PC-9 (cell line): ENCODE data around the gene ZFHX3. TPM values are rescaled to one million over a fixed set of nuclear protein-coding genes. Genes with fewer than 3 reads are reported as not detected.
"Not testable (repeated sequence)": the region's sequence is repeated elsewhere in the genome, so short reads cannot be mapped to it uniquely, and the experiment has no call there.

ENCODE experiments used
- BruUV-seq: library from RNA; stranded (reverse); fragments of 400-500 nt; replicated peaks from 2 replicates; lab custom pipeline; 2021; lab: Mats Ljungman, UMichigan
- CTCF ChIA-PET: fragments of 300-600 bp; sonication (Branson Sonifier 250); formaldehyde crosslinking; loops from one replicate; lab custom pipeline; 2022; ENCODE audit warnings: antibody characterized with exemption; lab: Charles Lee
- POLR2A ChIA-PET: fragments of 300-600 bp; sonication (Branson Sonifier 250); formaldehyde crosslinking; loops from one replicate; lab custom pipeline; 2022; ENCODE audit warnings: antibody characterized with exemption; ENCODE audit not compliant: unreplicated experiment; lab: Charles Lee
- DNase-seq, 2 experiments: peaks; one replicate each; pipeline versions ENCODE4 v3.0.0 to v3.0.0-alpha.2; 2015 to 2022; ENCODE audit warnings: mixed read lengths in 1 of 2
- H2AFZ ChIP-seq: fragments of 200-600 bp; sonication (generic); 2 replicates; pipeline ENCODE4 v1.8.1; 2017; ENCODE audit warnings: antibody characterized with exemption
- H3F3A ChIP-seq: fragments of 200-600 bp; sonication (generic); 2 replicates; pipeline ENCODE4 v1.8.1; 2017; ENCODE audit warnings: antibody characterized with exemption, mild to moderate bottlenecking, low read depth; ENCODE audit not compliant: insufficient read depth
- H3K27ac ChIP-seq: fragments of 200-600 bp; sonication (generic); 2 replicates; pipeline ENCODE4 v1.6.1; 2016; ENCODE audit warnings: mixed run types
- H3K27me3 ChIP-seq: fragments of 200-600 bp; sonication (generic); 2 replicates; pipeline ENCODE4 v1.6.1; 2016; ENCODE audit warnings: low read depth, mixed run types; ENCODE audit not compliant: insufficient read depth
- H3K36me3 ChIP-seq: fragments of 200-600 bp; sonication (generic); 2 replicates; pipeline ENCODE4 v1.6.1; 2016; ENCODE audit warnings: low read depth, mixed run types
- H3K4me1 ChIP-seq: fragments of 200-600 bp; sonication (generic); replicated peaks from 2 replicates; pipeline ENCODE4 v1.6.1; 2016; ENCODE audit warnings: mixed run types; ENCODE audit not compliant: insufficient read depth
- H3K4me2 ChIP-seq: fragments of 200-600 bp; sonication (generic); 2 replicates; pipeline ENCODE4 v1.6.1; 2017; ENCODE audit warnings: mixed run types
- H3K4me3 ChIP-seq: fragments of 200-600 bp; sonication (generic); 2 replicates; pipeline ENCODE4 v1.6.1; 2016; ENCODE audit warnings: mixed run types
- H3K79me2 ChIP-seq: fragments of 200-600 bp; sonication (generic); 2 replicates; pipeline ENCODE4 v1.6.1; 2017; ENCODE audit warnings: low read depth, mixed run types
- H3K9me2 ChIP-seq: fragments of 200-600 bp; sonication (generic); 2 replicates; pipeline ENCODE4 v1.8.1; 2017; ENCODE audit warnings: mild to moderate bottlenecking; ENCODE audit not compliant: insufficient read depth
- H3K9me3 ChIP-seq: fragments of 200-600 bp; sonication (generic); 2 replicates; pipeline ENCODE4 v1.8.1; 2016; ENCODE audit warnings: low read depth; ENCODE audit not compliant: insufficient read depth
- H4K20me1 ChIP-seq: fragments of 200-600 bp; sonication (generic); 2 replicates; pipeline ENCODE4 v1.8.1; 2017; ENCODE audit not compliant: insufficient read depth
- EZH2 ChIP-seq: fragments of 200-600 bp; sonication (generic); IDR thresholded peaks from 2 replicates; pipeline ENCODE4 v1.8.0; 2017; ENCODE audit warnings: antibody characterized with exemption, low read depth
- intact Hi-C: fragments of 100-400 bp; cut with micrococcal nuclease; formaldehyde crosslinking; loops from one replicate; pipeline ENCODE4 v1.10.0; 2022; ENCODE audit not compliant: unreplicated experiment
- total RNA-seq: library from RNA; stranded (reverse); gene quantifications from 2 replicates; pipeline ENCODE4 v1.2.3, GENCODE V29; 2021
- TF ChIP-seq, protein P1 (sequence below): fragments of 200-600 bp; sonication (generic); conservative IDR thresholded peaks from 2 replicates; pipeline ENCODE4 v1.6.1; 2017; ENCODE audit warnings: mixed run types, antibody characterized with exemption, mild to moderate bottlenecking, moderate library complexity

Gene ZFHX3
- total RNA-seq, 1 experiment from 2014 or later, result 23.1 TPM

DNA sequence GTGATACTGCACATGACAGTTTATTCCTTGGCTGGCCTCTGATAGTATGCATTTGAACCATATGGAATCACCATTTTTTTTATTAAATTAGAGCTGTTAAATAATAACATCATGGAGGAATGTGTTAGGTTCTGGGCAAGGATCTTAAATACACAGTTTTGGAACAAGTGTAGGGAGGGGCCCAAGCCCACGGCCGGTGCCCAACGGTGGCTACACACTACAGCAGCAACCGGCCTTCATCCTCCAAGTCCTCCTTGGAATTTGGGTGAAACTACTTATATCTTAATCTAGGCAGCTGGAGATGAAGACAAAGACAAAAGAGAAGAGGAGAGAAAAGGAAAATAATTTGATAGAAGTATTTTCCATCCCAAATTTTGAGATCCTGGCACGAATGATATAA, 35.6 kb downstream of the ZFHX3 start:
- H3K4me2 ChIP-seq, result no peak overlapping the region
- DNase-seq, result no peak
- no peak overlapping the region for H3K4me3 ChIP-seq
- ChIA-PET CTCF (no interaction called here), POLR2A (interaction anchor here (0.8 kb wide), 1 partner anchor 22 kb away, joined by 6 read pairs; no protein-coding TSS in a partner anchor)
- peaks cover 93% of the 10 kb centered on the region for H3K79me2 ChIP-seq
- H3K36me3 ChIP-seq, result no peaks in the 10 kb centered on the region
- peaks cover 28% of the 10 kb centered on the region for H4K20me1 ChIP-seq
- peaks cover 56% of the 10 kb centered on the region for H3K4me1 ChIP-seq
- no peaks in the 10 kb centered on the region for H3K9me3 ChIP-seq
- no peak for TF ChIP-seq EZH2
- TF ChIP-seq, protein P1, sequence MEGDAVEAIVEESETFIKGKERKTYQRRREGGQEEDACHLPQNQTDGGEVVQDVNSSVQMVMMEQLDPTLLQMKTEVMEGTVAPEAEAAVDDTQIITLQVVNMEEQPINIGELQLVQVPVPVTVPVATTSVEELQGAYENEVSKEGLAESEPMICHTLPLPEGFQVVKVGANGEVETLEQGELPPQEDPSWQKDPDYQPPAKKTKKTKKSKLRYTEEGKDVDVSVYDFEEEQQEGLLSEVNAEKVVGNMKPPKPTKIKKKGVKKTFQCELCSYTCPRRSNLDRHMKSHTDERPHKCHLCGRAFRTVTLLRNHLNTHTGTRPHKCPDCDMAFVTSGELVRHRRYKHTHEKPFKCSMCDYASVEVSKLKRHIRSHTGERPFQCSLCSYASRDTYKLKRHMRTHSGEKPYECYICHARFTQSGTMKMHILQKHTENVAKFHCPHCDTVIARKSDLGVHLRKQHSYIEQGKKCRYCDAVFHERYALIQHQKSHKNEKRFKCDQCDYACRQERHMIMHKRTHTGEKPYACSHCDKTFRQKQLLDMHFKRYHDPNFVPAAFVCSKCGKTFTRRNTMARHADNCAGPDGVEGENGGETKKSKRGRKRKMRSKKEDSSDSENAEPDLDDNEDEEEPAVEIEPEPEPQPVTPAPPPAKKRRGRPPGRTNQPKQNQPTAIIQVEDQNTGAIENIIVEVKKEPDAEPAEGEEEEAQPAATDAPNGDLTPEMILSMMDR, result no peak
- no peaks in the 10 kb centered on the region for H3K27me3 ChIP-seq
- peaks cover 40% of the 10 kb centered on the region for H3F3A ChIP-seq
- no TSS peak for BruUV-seq
- no peaks in the 10 kb centered on the region for H3K9me2 ChIP-seq
- H3K27ac ChIP-seq, result no peak overlapping the region
- H2AFZ ChIP-seq, result no peak overlapping the region
- intact Hi-C loops, result no loop called here

DNA sequence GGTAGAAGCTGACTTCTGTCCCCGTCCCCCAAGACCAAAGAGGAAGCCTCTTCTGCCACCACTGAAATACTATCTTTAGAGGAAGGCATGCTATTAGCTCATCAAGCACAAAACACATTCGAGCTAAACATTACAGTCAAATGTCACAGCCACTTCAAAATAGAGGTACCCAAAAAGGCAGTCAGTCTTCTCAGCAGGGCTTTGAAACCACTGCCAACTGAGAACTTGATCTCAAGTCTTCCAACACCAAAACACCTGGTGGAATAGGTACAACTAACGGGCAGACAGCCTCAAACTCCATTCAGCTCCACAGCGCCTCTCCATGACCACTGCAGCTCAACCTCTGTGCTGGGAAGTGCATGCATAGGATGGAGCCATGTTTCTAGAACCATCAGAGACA, 36.0 kb downstream of the ZFHX3 start:
- POLR2A ChIA-PET, result interaction anchor here (0.8 kb wide), 1 partner anchor 21 kb away, joined by 6 read pairs; no protein-coding TSS in a partner anchor
- Histone ChIP-seq H3K79me2 (peaks cover 92% of the 10 kb centered on the region), H3F3A (peaks cover 37% of the 10 kb centered on the region), H3K4me3 (no peak overlapping the region), H4K20me1 (peaks cover 28% of the 10 kb centered on the region), H2AFZ (no peak overlapping the region), H3K36me3 (no peaks in the 10 kb centered on the region), H3K27me3 (no peaks in the 10 kb centered on the region), H3K4me2 (no peak overlapping the region), H3K27ac (no peak overlapping the region), H3K9me2 (no peaks in the 10 kb centered on the region), H3K9me3 (no peaks in the 10 kb centered on the region), H3K4me1 (peaks cover 52% of the 10 kb centered on the region)
- DNase-seq, result no peak
- intact Hi-C loops, result no loop called here
- CTCF ChIA-PET, result no interaction called here
- TF ChIP-seq EZH2, result no peak
- TF ChIP-seq, protein P1, result no peak
- no TSS peak for BruUV-seq

DNA sequence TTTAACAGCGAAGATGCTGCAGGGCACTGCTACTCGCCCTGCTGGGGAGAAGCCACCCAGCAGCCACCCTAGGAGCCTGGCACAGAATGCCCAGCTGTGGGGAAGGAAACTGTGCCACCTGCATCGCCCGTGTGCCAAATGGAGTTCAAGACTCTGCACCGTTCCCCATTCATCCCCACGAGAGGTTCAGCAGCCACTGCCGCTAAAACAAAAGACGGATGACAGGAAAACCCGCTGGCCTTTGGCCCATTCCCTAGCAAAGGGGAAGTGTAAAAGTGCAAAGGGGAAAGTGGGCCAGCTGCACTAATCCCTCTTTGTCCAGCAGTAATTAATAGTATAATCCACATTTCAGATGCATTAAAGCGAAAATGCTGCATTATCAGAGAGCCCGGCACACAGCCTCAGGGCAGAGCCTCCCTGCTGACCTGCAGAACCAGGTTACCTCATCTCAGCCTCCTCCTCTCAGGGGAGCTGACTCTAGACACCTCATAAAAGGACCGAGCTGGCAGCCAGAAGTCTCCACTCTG, 37.7 kb downstream of the ZFHX3 start:
- Histone ChIP-seq H3K4me1 (peaks cover 35% of the 10 kb centered on the region), H3K4me2 (peak overlapping the region; percentile 54), H3K36me3 (no peaks in the 10 kb centered on the region), H2AFZ (no peak overlapping the region), H3K27me3 (no peaks in the 10 kb centered on the region), H3K9me2 (no peaks in the 10 kb centered on the region), H3F3A (peaks cover 30% of the 10 kb centered on the region), H3K9me3 (no peaks in the 10 kb centered on the region), H4K20me1 (peaks cover 21% of the 10 kb centered on the region), H3K79me2 (peaks cover 96% of the 10 kb centered on the region), H3K4me3 (no peak overlapping the region), H3K27ac (peak overlapping the region; percentile 28; the same call in 1 of the 2 replicates)
- TF ChIP-seq EZH2, result no peak
- TF ChIP-seq, protein P1, result no peak
- BruUV-seq, result no TSS peak
- DNase-seq, result peak; percentile 30 to 65
- CTCF ChIA-PET, result no interaction called here
- POLR2A ChIA-PET, result interaction anchor here (0.6 kb wide), 1 partner anchor 45 kb away, joined by 4 read pairs; no protein-coding TSS in a partner anchor
- intact Hi-C loops, result no loop called here

DNA sequence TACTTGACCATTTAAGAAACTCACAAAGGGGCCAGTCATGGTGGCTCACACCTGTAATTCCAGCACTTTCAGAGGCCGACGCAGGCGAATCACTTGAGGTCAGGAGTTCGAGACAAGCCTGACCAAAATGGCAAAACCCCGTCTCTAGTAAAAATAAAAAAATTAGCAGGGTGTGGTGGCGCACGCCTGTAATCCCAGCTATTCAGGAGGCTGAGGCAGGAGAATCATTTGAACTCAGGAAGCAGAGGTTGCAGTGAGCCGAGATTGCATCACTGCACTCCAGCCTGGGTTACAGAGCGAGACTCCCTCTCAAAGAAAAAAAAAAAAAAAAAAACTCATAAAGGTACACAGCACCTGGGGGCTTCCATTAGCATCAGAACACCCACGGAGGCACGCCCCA, 38.2 kb downstream of the ZFHX3 start:
- H2AFZ ChIP-seq, H3K36me3 ChIP-seq, H3K4me3 ChIP-seq, POLR2A ChIA-PET, H3K9me2 ChIP-seq, intact Hi-C loops, H3K27me3 ChIP-seq, H3K27ac ChIP-seq, H3K9me3 ChIP-seq, CTCF ChIA-PET, BruUV-seq, DNase-seq: not testable (repeated sequence)
- Histone ChIP-seq H4K20me1 (peaks cover 16% of the 10 kb centered on the region), H3K79me2 (peaks cover 96% of the 10 kb centered on the region), H3K4me2 (peak overlapping the region; percentile 54; the same call in 1 of the 2 replicates), H3F3A (peaks cover 26% of the 10 kb centered on the region), H3K4me1 (peaks cover 30% of the 10 kb centered on the region)
